ENCODE results near the gene MAPK9.

DNA sequence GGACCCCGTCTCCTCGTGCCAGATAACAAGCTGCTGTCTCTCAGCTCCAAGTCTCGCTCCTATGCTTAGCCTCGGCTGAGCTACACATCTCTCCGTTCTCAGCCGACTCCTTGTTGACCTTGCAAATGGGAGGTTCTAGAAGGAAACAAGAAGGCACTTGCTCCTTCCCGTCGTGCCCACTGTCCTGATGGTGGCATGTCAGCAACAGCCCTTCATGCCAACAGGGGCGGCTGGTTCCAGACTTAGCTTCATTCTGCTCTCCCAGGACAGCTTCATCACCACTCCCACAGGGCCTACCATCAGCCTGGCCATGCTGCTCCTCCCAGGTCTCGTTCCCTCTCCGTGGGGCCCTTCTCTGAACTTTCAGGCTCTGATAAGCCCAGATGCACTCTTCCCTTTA is 69.8 kb downstream of the MAPK9 start:
- TF ChIP-seq, protein P1, sequence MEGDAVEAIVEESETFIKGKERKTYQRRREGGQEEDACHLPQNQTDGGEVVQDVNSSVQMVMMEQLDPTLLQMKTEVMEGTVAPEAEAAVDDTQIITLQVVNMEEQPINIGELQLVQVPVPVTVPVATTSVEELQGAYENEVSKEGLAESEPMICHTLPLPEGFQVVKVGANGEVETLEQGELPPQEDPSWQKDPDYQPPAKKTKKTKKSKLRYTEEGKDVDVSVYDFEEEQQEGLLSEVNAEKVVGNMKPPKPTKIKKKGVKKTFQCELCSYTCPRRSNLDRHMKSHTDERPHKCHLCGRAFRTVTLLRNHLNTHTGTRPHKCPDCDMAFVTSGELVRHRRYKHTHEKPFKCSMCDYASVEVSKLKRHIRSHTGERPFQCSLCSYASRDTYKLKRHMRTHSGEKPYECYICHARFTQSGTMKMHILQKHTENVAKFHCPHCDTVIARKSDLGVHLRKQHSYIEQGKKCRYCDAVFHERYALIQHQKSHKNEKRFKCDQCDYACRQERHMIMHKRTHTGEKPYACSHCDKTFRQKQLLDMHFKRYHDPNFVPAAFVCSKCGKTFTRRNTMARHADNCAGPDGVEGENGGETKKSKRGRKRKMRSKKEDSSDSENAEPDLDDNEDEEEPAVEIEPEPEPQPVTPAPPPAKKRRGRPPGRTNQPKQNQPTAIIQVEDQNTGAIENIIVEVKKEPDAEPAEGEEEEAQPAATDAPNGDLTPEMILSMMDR (IDR thresholded peaks at IDR 0.05) = no peak
- TF ChIP-seq POLR2A (IDR thresholded peaks at IDR 0.05) (no peak), POLR2AphosphoS5 (IDR thresholded peaks at IDR 0.05) (no peak)

All from transverse colon (tissue), 4 donors.